ENCODE results near the gene FAM241B.
A peak's percentile ranks its signal among the peaks of the same experiment; 100 is the strongest.

Gene FAM241B

DNA sequence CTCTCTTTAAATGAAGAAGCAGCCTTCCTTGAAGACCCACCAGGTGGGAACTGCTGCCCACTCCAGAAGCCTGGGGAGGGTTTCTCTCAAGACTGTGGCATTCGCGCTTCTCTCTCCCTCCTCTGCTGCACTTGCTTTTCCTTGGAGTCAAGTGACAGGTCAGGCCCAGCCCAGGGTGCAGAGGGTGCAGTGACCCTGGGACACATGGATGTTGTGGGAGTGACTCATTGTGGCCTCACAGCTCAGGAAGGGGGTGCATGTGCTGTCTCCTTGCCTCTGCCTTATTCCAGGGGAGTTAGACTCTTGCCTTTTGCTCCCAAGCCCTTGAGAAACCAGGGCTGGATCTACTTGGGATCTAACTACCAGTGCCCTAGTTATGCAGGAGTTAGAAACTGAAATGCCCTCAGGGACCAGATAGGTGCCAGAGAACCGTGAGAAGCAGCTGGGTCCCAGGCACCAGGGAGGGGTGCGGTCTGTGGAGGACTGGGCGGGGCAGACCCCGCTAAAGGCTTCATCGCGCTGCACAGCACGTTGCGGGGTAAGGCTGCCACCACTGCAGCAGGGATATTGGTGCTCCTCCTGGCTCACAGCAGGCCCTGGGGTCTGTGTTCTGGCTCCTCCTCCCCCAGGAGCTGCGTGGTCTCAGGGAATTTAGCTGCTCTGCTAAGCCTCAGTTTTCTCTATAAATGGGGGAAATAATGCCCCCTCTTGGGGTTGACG lies 11.4 kb downstream of the FAM241B start:
- H3K4me3 ChIP-seq (ENCODE audit: low read depth, low read length): no peak overlapping the region
- TF ChIP-seq, protein P1, sequence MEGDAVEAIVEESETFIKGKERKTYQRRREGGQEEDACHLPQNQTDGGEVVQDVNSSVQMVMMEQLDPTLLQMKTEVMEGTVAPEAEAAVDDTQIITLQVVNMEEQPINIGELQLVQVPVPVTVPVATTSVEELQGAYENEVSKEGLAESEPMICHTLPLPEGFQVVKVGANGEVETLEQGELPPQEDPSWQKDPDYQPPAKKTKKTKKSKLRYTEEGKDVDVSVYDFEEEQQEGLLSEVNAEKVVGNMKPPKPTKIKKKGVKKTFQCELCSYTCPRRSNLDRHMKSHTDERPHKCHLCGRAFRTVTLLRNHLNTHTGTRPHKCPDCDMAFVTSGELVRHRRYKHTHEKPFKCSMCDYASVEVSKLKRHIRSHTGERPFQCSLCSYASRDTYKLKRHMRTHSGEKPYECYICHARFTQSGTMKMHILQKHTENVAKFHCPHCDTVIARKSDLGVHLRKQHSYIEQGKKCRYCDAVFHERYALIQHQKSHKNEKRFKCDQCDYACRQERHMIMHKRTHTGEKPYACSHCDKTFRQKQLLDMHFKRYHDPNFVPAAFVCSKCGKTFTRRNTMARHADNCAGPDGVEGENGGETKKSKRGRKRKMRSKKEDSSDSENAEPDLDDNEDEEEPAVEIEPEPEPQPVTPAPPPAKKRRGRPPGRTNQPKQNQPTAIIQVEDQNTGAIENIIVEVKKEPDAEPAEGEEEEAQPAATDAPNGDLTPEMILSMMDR (IDR thresholded peaks at IDR 0.05; ENCODE audit: insufficient read depth, low read length, missing control alignments): no peak
- CTCF ChIA-PET: interaction anchor here (0.7 to 15.7 kb wide), 19 partner anchors 6 to 318 kb away, joined by 3 to 384 read pairs (median 5); partner anchors contain the start of genes COL13A1 and FAM241B
- no peak for DNase-seq (ENCODE audit: low read depth, low spot score)
- POLR2A ChIA-PET: no interaction called here

DNA sequence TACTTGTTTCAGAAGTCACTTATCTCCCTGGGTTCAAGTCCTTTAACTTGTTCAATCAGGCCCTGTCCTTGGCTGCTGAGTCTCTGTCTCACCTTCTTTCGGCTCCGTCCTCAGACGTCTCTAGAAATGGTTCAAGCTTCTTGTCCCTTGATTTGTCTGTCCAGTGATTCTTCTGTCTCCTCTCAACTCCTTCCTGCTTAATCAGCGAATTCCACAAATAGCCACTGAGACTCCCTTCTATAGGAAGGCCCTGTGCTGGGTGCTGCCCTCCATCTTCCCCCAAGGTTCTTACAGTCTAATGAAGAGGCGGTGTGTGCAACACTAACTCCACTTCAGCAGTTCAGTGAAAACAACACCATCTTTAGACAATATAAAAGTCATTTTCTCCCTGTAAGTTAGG lies 12.7 kb downstream of the FAM241B start:
- TF ChIP-seq, protein P1 (IDR thresholded peaks at IDR 0.05; ENCODE audit: insufficient read depth, low read length, missing control alignments): no peak
- no peak overlapping the region for H3K4me3 ChIP-seq (ENCODE audit: low read depth, low read length)
- no peak for DNase-seq (ENCODE audit: low read depth, low spot score)
- ChIA-PET CTCF (interaction anchor here (0.7 to 15.7 kb wide), 20 partner anchors 8 to 315 kb away, joined by 3 to 384 read pairs (median 7); partner anchors contain the start of gene COL13A1), POLR2A (no interaction called here)

DNA sequence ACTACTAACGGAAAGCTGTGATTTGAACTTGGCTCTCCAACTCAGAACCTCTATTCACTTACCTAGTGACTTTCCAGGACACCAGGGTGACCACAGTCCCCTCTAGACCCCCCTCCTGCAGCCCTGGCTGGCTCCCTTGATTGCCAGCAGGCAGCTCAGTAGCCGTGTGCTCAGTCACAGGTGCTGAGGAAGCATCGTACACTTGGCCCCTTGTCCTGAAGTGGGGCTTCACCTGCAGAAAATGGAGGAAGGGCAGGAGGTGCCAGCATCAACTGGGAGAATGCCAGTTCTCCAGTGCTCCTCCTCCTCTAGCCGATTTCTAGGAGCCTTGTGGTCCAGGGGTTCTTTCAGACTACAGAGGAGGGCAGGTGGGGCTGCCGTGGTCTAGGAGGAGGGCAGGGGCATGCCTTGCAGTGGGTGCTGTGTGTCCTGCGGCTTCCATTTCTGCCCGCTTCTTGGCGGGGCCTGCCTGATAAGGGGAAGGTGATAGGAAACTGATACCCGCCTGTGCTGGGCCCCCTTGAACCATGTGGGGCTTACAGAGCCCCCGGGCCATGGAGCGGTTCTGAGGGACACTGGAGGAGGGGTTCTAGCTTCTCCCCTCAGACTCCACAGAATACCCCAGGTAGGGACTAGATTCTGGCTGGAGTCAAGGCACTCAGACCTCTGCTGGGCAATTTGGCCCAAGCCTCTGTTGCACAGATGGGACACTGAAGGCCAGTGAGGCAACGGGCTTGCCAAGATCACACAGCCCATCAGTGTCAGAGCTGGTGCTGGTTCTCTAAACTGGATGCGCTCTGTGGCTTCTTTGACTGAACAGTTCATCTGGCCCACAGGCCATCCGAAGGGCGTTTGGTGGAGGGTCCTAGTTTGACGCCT lies 14.0 kb downstream of the FAM241B start:
- no peak overlapping the region for H3K4me3 ChIP-seq (ENCODE audit: low read depth, low read length)
- TF ChIP-seq, protein P1 (IDR thresholded peaks at IDR 0.05; ENCODE audit: insufficient read depth, low read length, missing control alignments): no peak
- CTCF ChIA-PET: interaction anchor here (0.7 to 15.7 kb wide), 29 partner anchors 9 to 339 kb away, joined by 3 to 384 read pairs (median 4); partner anchors contain the start of genes COL13A1 and FAM241B
- DNase-seq (ENCODE audit: low read depth, low spot score): no peak
- POLR2A ChIA-PET: no interaction called here

DNA sequence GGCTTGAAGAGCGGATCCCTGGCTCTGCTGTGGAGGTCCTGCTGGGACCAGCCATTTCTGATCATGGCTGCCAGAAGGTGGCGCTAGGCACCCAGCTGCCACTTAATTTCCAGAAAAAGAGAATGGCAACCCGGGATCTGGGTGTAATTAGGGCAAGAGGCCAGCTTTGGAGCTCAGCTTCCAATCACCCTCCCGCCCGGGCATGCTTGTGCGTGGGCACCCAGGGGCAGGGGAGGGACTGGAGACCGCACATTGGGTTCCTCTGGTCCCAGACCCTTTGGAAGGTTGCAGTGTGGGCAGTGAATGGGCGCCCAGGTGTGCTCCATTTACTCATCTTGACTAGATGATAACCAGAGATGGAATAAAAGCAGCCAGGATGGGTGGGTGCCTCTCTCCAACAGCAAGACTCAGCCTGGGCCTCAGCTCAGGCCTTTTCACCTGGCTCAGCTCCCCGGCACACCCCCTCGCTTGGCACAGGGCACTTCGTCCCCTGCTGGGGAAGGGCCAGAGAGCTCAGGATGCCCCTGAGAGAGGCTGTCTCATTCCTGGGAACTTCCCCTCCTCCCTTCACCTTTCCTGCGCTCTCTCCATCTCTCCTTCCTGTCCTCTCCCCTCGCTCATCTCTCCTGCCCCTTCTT lies 14.7 kb downstream of the FAM241B start:
- no peak for DNase-seq (ENCODE audit: low read depth, low spot score)
- no peak overlapping the region for H3K4me3 ChIP-seq (ENCODE audit: low read depth, low read length)
- TF ChIP-seq, protein P1 (IDR thresholded peaks at IDR 0.05; ENCODE audit: insufficient read depth, low read length, missing control alignments): peak; percentile 80
- ChIA-PET POLR2A (no interaction called here), CTCF (interaction anchor here (0.7 to 15.7 kb wide), 23 partner anchors 10 to 338 kb away, joined by 3 to 384 read pairs (median 6); partner anchors contain the start of genes COL13A1 and FAM241B)

DNA sequence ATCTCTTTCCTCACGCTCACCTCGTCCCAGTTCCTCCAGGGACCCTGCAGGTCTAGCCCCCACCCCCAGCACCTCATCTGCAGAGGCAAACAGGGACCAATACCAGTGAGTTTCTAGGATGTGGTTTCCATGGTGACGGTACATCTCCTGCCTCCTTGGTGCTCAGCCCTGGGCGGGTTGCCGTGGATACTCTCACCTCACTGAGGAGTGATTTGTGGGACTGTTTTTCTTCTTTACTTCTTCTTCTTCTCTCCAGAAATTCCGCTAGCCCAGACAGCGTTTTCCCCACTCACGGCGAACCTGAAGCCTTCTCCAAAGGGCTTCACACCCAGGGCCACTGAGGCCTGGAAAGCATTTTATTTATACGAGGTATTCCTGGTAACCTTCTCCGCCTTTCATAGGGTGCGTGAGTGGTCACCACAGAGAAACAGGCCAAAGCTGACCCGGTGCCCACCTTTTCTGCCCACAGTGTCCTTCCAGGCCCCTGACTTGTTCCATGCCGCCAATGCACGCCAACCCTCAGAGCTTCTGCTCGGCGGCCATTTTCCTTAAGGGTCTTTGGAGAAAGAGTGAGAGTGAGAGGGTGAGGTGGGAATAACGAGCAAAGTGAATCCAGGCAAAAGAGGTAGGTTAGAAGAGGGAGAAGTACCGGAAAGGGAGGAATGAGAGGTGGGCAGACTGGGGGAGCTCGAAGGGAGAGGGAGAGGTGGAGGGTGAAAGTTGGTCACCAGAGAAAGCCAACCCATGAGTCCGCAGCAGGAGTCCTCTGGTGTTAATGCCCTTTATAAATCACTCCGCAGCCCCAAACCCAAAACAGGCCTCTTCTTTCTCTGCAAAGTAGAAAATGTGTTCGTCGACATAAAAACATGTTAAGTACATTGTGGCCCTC lies 15.5 kb downstream of the FAM241B start:
- ChIA-PET POLR2A (no interaction called here), CTCF (interaction anchor here (0.7 to 15.7 kb wide), 15 partner anchors 10 to 311 kb away, joined by 3 to 384 read pairs (median 10); partner anchors contain the start of gene COL13A1)
- TF ChIP-seq, protein P1 (IDR thresholded peaks at IDR 0.05; ENCODE audit: insufficient read depth, low read length, missing control alignments): no peak
- H3K4me3 ChIP-seq (ENCODE audit: low read depth, low read length): no peak overlapping the region
- DNase-seq (ENCODE audit: low read depth, low spot score): no peak

Measured in AG04449 (cell line).